ENCODE results near the gene ACSM6. TPM values are rescaled to one million over a fixed set of nuclear protein-coding genes. Genes with fewer than 3 reads are reported as not detected.
A peak's percentile ranks its signal among the peaks of the same experiment; 100 is the strongest.

The ACSM6 gene
- total RNA-seq, 1 experiment from 2014 or later: not detected

- BruUV-seq (replicated peaks): TSS peak; percentile 10
- Mint-ChIP-seq H3K27ac (ENCODE audit: unreplicated experiment) (peak overlapping the region; percentile 3), H3K9me3 (ENCODE audit: low read depth, unreplicated experiment) (no peaks in the 10 kb centered on the region), H3K27me3 (ENCODE audit: unreplicated experiment) (no peaks in the 10 kb centered on the region), H3K4me3 (ENCODE audit: low read depth, unreplicated experiment) (no peak overlapping the region), H3K4me1 (ENCODE audit: low read depth, unreplicated experiment) (peaks cover 54% of the 10 kb centered on the region), H3K36me3 (ENCODE audit: insufficient read depth, unreplicated experiment) (peaks cover 16% of the 10 kb centered on the region)
- no peak for DNase-seq
- CTCF ChIA-PET: interaction anchor here (1.8 to 2.0 kb wide), 2 partner anchors 17 to 99 kb away, joined by 8 to 12 read pairs; no protein-coding TSS in a partner anchor
- intact Hi-C loops (cut with micrococcal nuclease; ENCODE audit: unreplicated experiment): no loop called here
- no peak for TF ChIP-seq CTCF (IDR thresholded peaks at IDR 0.05; ENCODE audit: unreplicated experiment)
Measured at GRCh38 chr10:95263864-95264226, 69.8 kb downstream of the ACSM6 start.

GRCh38 chr10:95264227-95265051, 70.4 kb downstream of the ACSM6 start:
- H3K4me3 Mint-ChIP-seq (ENCODE audit: low read depth, unreplicated experiment): no peak overlapping the region
- peak overlapping the region; percentile 3 for H3K27ac Mint-ChIP-seq (ENCODE audit: unreplicated experiment)
- TF ChIP-seq CTCF (IDR thresholded peaks at IDR 0.05; ENCODE audit: unreplicated experiment): no peak
- H3K36me3 Mint-ChIP-seq (ENCODE audit: insufficient read depth, unreplicated experiment): peaks cover 16% of the 10 kb centered on the region
- DNase-seq: peak; percentile 34
- intact Hi-C loops (cut with micrococcal nuclease; ENCODE audit: unreplicated experiment): no loop called here
- CTCF ChIA-PET: interaction anchor here (0.6 to 2.0 kb wide), 6 partner anchors 18 to 1803 kb away, joined by 3 to 12 read pairs (median 8); partner anchors contain the start of gene PDLIM1
- H3K27me3 Mint-ChIP-seq (ENCODE audit: unreplicated experiment): no peaks in the 10 kb centered on the region
- H3K4me1 Mint-ChIP-seq (ENCODE audit: low read depth, unreplicated experiment): peaks cover 58% of the 10 kb centered on the region
- no TSS peak for BruUV-seq (replicated peaks)
- H3K9me3 Mint-ChIP-seq (ENCODE audit: low read depth, unreplicated experiment): no peaks in the 10 kb centered on the region

GRCh38 chr10:95265572-95265971, 71.5 kb downstream of the ACSM6 start:
- Mint-ChIP-seq H3K27me3 (ENCODE audit: unreplicated experiment) (no peaks in the 10 kb centered on the region), H3K4me3 (ENCODE audit: low read depth, unreplicated experiment) (no peak overlapping the region), H3K36me3 (ENCODE audit: insufficient read depth, unreplicated experiment) (peaks cover 16% of the 10 kb centered on the region), H3K9me3 (ENCODE audit: low read depth, unreplicated experiment) (no peaks in the 10 kb centered on the region), H3K27ac (ENCODE audit: unreplicated experiment) (no peak overlapping the region), H3K4me1 (ENCODE audit: low read depth, unreplicated experiment) (peaks cover 54% of the 10 kb centered on the region)
- no TSS peak for BruUV-seq (replicated peaks)
- intact Hi-C loops (cut with micrococcal nuclease; ENCODE audit: unreplicated experiment): no loop called here
- CTCF ChIA-PET: interaction anchor here (1.2 to 2.0 kb wide), 2 partner anchors 19 to 43 kb away, joined by 3 to 8 read pairs; no protein-coding TSS in a partner anchor
- no peak for TF ChIP-seq CTCF (IDR thresholded peaks at IDR 0.05; ENCODE audit: unreplicated experiment)
- no peak for DNase-seq

- no TSS peak for BruUV-seq (replicated peaks)
- peaks cover 46% of the 10 kb centered on the region for H3K4me1 Mint-ChIP-seq (ENCODE audit: low read depth, unreplicated experiment)
- intact Hi-C loops (cut with micrococcal nuclease; ENCODE audit: unreplicated experiment): no loop called here
- peaks cover 16% of the 10 kb centered on the region for H3K36me3 Mint-ChIP-seq (ENCODE audit: insufficient read depth, unreplicated experiment)
- no peaks in the 10 kb centered on the region for H3K9me3 Mint-ChIP-seq (ENCODE audit: low read depth, unreplicated experiment)
- CTCF ChIA-PET: interaction anchor here (0.5 to 0.6 kb wide), 2 partner anchors 95 to 149 kb away, joined by 3 to 4 read pairs; no protein-coding TSS in a partner anchor
- peak overlapping the region; percentile 98 for H3K27ac Mint-ChIP-seq (ENCODE audit: unreplicated experiment)
- no peaks in the 10 kb centered on the region for H3K27me3 Mint-ChIP-seq (ENCODE audit: unreplicated experiment)
- H3K4me3 Mint-ChIP-seq (ENCODE audit: low read depth, unreplicated experiment): peak overlapping the region; percentile 36
- DNase-seq: peak; percentile 34
- TF ChIP-seq CTCF (IDR thresholded peaks at IDR 0.05; ENCODE audit: unreplicated experiment): no peak
Measured at GRCh38 chr10:95266674-95267095, 72.6 kb downstream of the ACSM6 start.

Data from Calu3 (cell line).